HEK293 (cell line): Measurements from ENCODE around the gene EIF4A3.
A peak's percentile ranks its signal among the peaks of the same experiment; 100 is the strongest.

ENCODE experiments used
- BCL11A ChIP-seq: fragments of 450-650 bp; formaldehyde crosslinking; IDR thresholded peaks from 2 replicates; pipeline ENCODE4 v1.5.1; 2016; ENCODE audit warnings: low read depth, missing biosample characterization, missing genetic modification characterization
- BCL11B ChIP-seq: fragments of 450-650 bp; formaldehyde crosslinking; IDR thresholded peaks from 2 replicates; pipeline ENCODE4 v1.5.1; 2016; ENCODE audit warnings: low read depth, missing biosample characterization, missing genetic modification characterization
- CTCF ChIP-seq: fragments of 450-650 bp; formaldehyde crosslinking; IDR thresholded peaks from 2 replicates; pipeline ENCODE4 v1.5.1; 2016; ENCODE audit warnings: missing biosample characterization, missing genetic modification characterization
- HIC1 ChIP-seq: fragments of 450-650 bp; formaldehyde crosslinking; IDR thresholded peaks from 2 replicates; pipeline ENCODE4 v1.5.1; 2016; ENCODE audit warnings: missing biosample characterization, missing genetic modification characterization
- KLF9 ChIP-seq: fragments of 450-650 bp; formaldehyde crosslinking; IDR thresholded peaks from 2 replicates; pipeline ENCODE4 v1.5.1; 2016; ENCODE audit warnings: missing biosample characterization, missing genetic modification characterization, low read depth
- MEIS1 ChIP-seq: sonication (generic); formaldehyde crosslinking; IDR thresholded peaks from 2 replicates; pipeline ENCODE4 v1.8.1; 2022; ENCODE audit warnings: missing genetic modification reagents, mild to moderate bottlenecking, borderline replicate concordance
- PRDM10 ChIP-seq: fragments of 450-650 bp; formaldehyde crosslinking; IDR thresholded peaks from 2 replicates; pipeline ENCODE4 v1.5.1; 2016; ENCODE audit warnings: missing biosample characterization, missing genetic modification characterization
- SCRT1 ChIP-seq: fragments of 450-650 bp; formaldehyde crosslinking; IDR thresholded peaks from 2 replicates; pipeline ENCODE4 v1.5.1; 2016; ENCODE audit warnings: missing biosample characterization, missing genetic modification characterization, borderline replicate concordance
- ZBTB20 ChIP-seq: fragments of 450-650 bp; formaldehyde crosslinking; IDR thresholded peaks from 2 replicates; pipeline ENCODE4 v1.5.1; 2016; ENCODE audit warnings: missing biosample characterization, missing genetic modification characterization
- ZNF112 ChIP-seq: fragments of 450-650 bp; formaldehyde crosslinking; IDR thresholded peaks from 2 replicates; pipeline ENCODE4 v1.5.0; 2017; ENCODE audit warnings: missing biosample characterization, missing genetic modification characterization
- ZNF155 ChIP-seq: fragments of 450-650 bp; formaldehyde crosslinking; IDR thresholded peaks from 2 replicates; pipeline ENCODE4 v1.5.1; 2016; ENCODE audit warnings: missing biosample characterization, missing genetic modification characterization
- ZNF19 ChIP-seq: fragments of 450-650 bp; formaldehyde crosslinking; IDR thresholded peaks from 2 replicates; pipeline ENCODE4; 2016; ENCODE audit warnings: missing biosample characterization, missing genetic modification characterization, low read depth
- ZNF214 ChIP-seq: fragments of 450-650 bp; formaldehyde crosslinking; IDR thresholded peaks from 2 replicates; pipeline ENCODE4 v1.5.1; 2017; ENCODE audit warnings: missing biosample characterization, mild to moderate bottlenecking, missing genetic modification characterization, borderline replicate concordance
- ZNF335 ChIP-seq: fragments of 450-650 bp; formaldehyde crosslinking; conservative IDR thresholded peaks from 2 replicates; pipeline ENCODE4 v1.5.1; 2016; ENCODE audit warnings: missing biosample characterization, missing genetic modification characterization
- ZNF37A ChIP-seq: fragments of 450-650 bp; IDR thresholded peaks from 2 replicates; pipeline ENCODE4 v1.5.1; 2018; ENCODE audit warnings: missing biosample characterization, missing genetic modification characterization
- ZNF48 ChIP-seq: fragments of 450-650 bp; formaldehyde crosslinking; IDR thresholded peaks from 2 replicates; pipeline ENCODE4 v1.5.1; 2016; ENCODE audit warnings: missing biosample characterization, missing genetic modification characterization
- ZNF488 ChIP-seq: fragments of 450-650 bp; formaldehyde crosslinking; IDR thresholded peaks from 2 replicates; pipeline ENCODE4 v1.5.1; 2016; ENCODE audit warnings: missing biosample characterization, missing genetic modification characterization
- ZNF513 ChIP-seq: fragments of 450-650 bp; IDR thresholded peaks from 2 replicates; pipeline ENCODE4 v1.5.1; 2018; ENCODE audit warnings: missing biosample characterization, missing genetic modification characterization
- ZNF571 ChIP-seq: fragments of 450-650 bp; formaldehyde crosslinking; IDR thresholded peaks from 2 replicates; pipeline ENCODE4 v1.5.0; 2017; ENCODE audit warnings: missing biosample characterization, missing genetic modification characterization
- ZNF596 ChIP-seq: fragments of 450-650 bp; IDR thresholded peaks from 2 replicates; pipeline ENCODE4 v1.5.0; 2018; ENCODE audit warnings: missing biosample characterization, mild to moderate bottlenecking, missing genetic modification characterization, moderate library complexity
- ZNF600 ChIP-seq: fragments of 450-650 bp; formaldehyde crosslinking; IDR thresholded peaks from 2 replicates; pipeline ENCODE4 v1.5.1; 2016; ENCODE audit warnings: missing biosample characterization, missing genetic modification characterization
- ZNF626 ChIP-seq: fragments of 450-650 bp; sonication (Bioruptor Pico); formaldehyde crosslinking; IDR thresholded peaks from 2 replicates; pipeline ENCODE4 v1.5.1; 2018; ENCODE audit warnings: missing biosample characterization, missing genetic modification characterization, inconsistent platforms
- ZNF639 ChIP-seq: fragments of 450-650 bp; formaldehyde crosslinking; IDR thresholded peaks from 2 replicates; pipeline ENCODE4 v1.5.1; 2016; ENCODE audit warnings: missing biosample characterization, missing genetic modification characterization
- ZNF791 ChIP-seq: fragments of 450-650 bp; formaldehyde crosslinking; IDR thresholded peaks from 2 replicates; pipeline ENCODE4 v1.5.1; 2016; ENCODE audit warnings: missing biosample characterization, missing genetic modification characterization
- ZSCAN18 ChIP-seq: fragments of 450-650 bp; formaldehyde crosslinking; IDR thresholded peaks from 2 replicates; pipeline ENCODE4 v1.5.1; 2016; ENCODE audit warnings: missing biosample characterization, missing genetic modification characterization
- ZXDB ChIP-seq: fragments of 450-650 bp; formaldehyde crosslinking; IDR thresholded peaks from 2 replicates; pipeline ENCODE4 v1.5.1; 2016; ENCODE audit warnings: missing biosample characterization, missing genetic modification characterization

EIF4A3 gene

GRCh38 chr17:80101011-80101945 lies 45.6 kb downstream of the EIF4A3 start, which contains the start of gene GAA (continued):
- no peak for TF ChIP-seq ZNF112
- peak; percentile 72 for TF ChIP-seq KLF9 (tag by site-specific recombination)
- TF ChIP-seq ZBTB20: peak; percentile 28; the same call in 1 of the 2 replicates
- no peak for TF ChIP-seq ZNF37A (tag by site-specific recombination)
- TF ChIP-seq ZNF791 (tag by site-specific recombination): no peak
- peak; percentile 86 for TF ChIP-seq ZNF335 (tag by site-specific recombination)
- TF ChIP-seq MEIS1 (CRISPR knock-in tag): no peak
- TF ChIP-seq ZNF600 (tag by site-specific recombination): no peak; the same call in none of the 2 replicates
- TF ChIP-seq ZSCAN18 (tag by site-specific recombination): no peak
- TF ChIP-seq PRDM10 (tag by site-specific recombination): no peak
- TF ChIP-seq ZNF19 (tag by site-specific recombination): no peak
- no peak for TF ChIP-seq SCRT1 (tag by site-specific recombination)
- 0 out of 2 replicates have a peak, but pooled peaks have one; percentile 24 for TF ChIP-seq ZNF639 (tag by site-specific recombination)
- TF ChIP-seq ZNF488 (tag by site-specific recombination): no peak
- no peak for TF ChIP-seq ZNF48
- TF ChIP-seq ZNF513 (tag by site-specific recombination): 0 out of 2 replicates have a peak, but pooled peaks have one; percentile 19
- no peak; the same call in 1 of the 2 replicates for TF ChIP-seq ZNF626
- peak; percentile 65; the same call in 1 of the 2 replicates for TF ChIP-seq BCL11B (tag by site-specific recombination)
- peak; percentile 55; the same call in 1 of the 2 replicates for TF ChIP-seq ZNF596 (tag by site-specific recombination)
- no peak for TF ChIP-seq ZNF155 (tag by site-specific recombination)
- peak; percentile 92 for TF ChIP-seq HIC1
- TF ChIP-seq ZNF571 (tag by site-specific recombination): no peak
- no peak for TF ChIP-seq BCL11A (tag by site-specific recombination)
- no peak for TF ChIP-seq ZNF214 (tag by site-specific recombination)
- TF ChIP-seq ZXDB (tag by site-specific recombination): peak; percentile 86
- TF ChIP-seq CTCF (tag by site-specific recombination): no peak
